ENCODE results near the gene CACFD1. TPM values are rescaled to one million over a fixed set of nuclear protein-coding genes. Genes with fewer than 3 reads are reported as not detected.

CACFD1 gene
- total and polyA plus RNA-seq, 2 experiments from 2014 or later, result 5.8 to 18.2 TPM

- Histone ChIP-seq H3K27me3 (ENCODE audit: insufficient read depth) (no peaks in the 10 kb centered on the region), H3K4me1 (ENCODE audit: insufficient read depth) (no peaks in the 10 kb centered on the region; the same call in 1 of the 2 replicates), H3K9me2 (ENCODE audit: insufficient read depth) (no peaks in the 10 kb centered on the region), H3K27ac (ENCODE audit: low read depth) (no peak overlapping the region), H4K20me1 (replicated peaks; ENCODE audit: insufficient read depth) (no peaks in the 10 kb centered on the region), H3K79me2 (replicated peaks; ENCODE audit: insufficient read depth) (no peaks in the 10 kb centered on the region), H3K4me3 (no peak overlapping the region), H3K4me2 (no peak overlapping the region), H3F3A (replicated peaks; ENCODE audit: low read depth) (0 out of 2 replicates have a peak, but pooled peaks cover 2% of the 10 kb centered on the region), H3K36me3 (ENCODE audit: insufficient read depth) (no peaks in the 10 kb centered on the region), H2AFZ (no peak overlapping the region)
- no peak for TF ChIP-seq ZNF114 (CRISPR knock-in tag; IDR thresholded peaks at IDR 0.05)
- TF ChIP-seq, protein P1, sequence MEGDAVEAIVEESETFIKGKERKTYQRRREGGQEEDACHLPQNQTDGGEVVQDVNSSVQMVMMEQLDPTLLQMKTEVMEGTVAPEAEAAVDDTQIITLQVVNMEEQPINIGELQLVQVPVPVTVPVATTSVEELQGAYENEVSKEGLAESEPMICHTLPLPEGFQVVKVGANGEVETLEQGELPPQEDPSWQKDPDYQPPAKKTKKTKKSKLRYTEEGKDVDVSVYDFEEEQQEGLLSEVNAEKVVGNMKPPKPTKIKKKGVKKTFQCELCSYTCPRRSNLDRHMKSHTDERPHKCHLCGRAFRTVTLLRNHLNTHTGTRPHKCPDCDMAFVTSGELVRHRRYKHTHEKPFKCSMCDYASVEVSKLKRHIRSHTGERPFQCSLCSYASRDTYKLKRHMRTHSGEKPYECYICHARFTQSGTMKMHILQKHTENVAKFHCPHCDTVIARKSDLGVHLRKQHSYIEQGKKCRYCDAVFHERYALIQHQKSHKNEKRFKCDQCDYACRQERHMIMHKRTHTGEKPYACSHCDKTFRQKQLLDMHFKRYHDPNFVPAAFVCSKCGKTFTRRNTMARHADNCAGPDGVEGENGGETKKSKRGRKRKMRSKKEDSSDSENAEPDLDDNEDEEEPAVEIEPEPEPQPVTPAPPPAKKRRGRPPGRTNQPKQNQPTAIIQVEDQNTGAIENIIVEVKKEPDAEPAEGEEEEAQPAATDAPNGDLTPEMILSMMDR (conservative IDR thresholded peaks at IDR 0.05; ENCODE audit: low read depth in 2 of 2), result no peak
- TF ChIP-seq, protein P2, sequence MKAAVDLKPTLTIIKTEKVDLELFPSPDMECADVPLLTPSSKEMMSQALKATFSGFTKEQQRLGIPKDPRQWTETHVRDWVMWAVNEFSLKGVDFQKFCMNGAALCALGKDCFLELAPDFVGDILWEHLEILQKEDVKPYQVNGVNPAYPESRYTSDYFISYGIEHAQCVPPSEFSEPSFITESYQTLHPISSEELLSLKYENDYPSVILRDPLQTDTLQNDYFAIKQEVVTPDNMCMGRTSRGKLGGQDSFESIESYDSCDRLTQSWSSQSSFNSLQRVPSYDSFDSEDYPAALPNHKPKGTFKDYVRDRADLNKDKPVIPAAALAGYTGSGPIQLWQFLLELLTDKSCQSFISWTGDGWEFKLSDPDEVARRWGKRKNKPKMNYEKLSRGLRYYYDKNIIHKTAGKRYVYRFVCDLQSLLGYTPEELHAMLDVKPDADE (IDR thresholded peaks at IDR 0.05), result no peak
- no peak for TF ChIP-seq ZNF331 (CRISPR knock-in tag; IDR thresholded peaks at IDR 0.05; ENCODE audit: low read depth)
- no peak for TF ChIP-seq EZH2 (IDR thresholded peaks at IDR 0.05; ENCODE audit: low read depth, unreplicated experiment)
- TF ChIP-seq CREB1 (CRISPR knock-in tag; IDR thresholded peaks at IDR 0.05; ENCODE audit: low read depth), result no peak
- no peak for TF ChIP-seq POLR2AphosphoS5 (IDR thresholded peaks at IDR 0.05; ENCODE audit: low read depth)
- no peak for TF ChIP-seq STAT1 (IDR thresholded peaks at IDR 0.05; ENCODE audit: unreplicated experiment)
- TF ChIP-seq, protein P3, sequence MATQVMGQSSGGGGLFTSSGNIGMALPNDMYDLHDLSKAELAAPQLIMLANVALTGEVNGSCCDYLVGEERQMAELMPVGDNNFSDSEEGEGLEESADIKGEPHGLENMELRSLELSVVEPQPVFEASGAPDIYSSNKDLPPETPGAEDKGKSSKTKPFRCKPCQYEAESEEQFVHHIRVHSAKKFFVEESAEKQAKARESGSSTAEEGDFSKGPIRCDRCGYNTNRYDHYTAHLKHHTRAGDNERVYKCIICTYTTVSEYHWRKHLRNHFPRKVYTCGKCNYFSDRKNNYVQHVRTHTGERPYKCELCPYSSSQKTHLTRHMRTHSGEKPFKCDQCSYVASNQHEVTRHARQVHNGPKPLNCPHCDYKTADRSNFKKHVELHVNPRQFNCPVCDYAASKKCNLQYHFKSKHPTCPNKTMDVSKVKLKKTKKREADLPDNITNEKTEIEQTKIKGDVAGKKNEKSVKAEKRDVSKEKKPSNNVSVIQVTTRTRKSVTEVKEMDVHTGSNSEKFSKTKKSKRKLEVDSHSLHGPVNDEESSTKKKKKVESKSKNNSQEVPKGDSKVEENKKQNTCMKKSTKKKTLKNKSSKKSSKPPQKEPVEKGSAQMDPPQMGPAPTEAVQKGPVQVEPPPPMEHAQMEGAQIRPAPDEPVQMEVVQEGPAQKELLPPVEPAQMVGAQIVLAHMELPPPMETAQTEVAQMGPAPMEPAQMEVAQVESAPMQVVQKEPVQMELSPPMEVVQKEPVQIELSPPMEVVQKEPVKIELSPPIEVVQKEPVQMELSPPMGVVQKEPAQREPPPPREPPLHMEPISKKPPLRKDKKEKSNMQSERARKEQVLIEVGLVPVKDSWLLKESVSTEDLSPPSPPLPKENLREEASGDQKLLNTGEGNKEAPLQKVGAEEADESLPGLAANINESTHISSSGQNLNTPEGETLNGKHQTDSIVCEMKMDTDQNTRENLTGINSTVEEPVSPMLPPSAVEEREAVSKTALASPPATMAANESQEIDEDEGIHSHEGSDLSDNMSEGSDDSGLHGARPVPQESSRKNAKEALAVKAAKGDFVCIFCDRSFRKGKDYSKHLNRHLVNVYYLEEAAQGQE (IDR thresholded peaks at IDR 0.05; ENCODE audit: unreplicated experiment), result no peak
- no peak for TF ChIP-seq ZNF462 (CRISPR knock-in tag; IDR thresholded peaks at IDR 0.05)
- no peak for TF ChIP-seq JUNB (IDR thresholded peaks at IDR 0.05; ENCODE audit: unreplicated experiment)
- no peak for TF ChIP-seq EZH2phosphoT487 (IDR thresholded peaks at IDR 0.05; ENCODE audit: unreplicated experiment)
- no peak for TF ChIP-seq NANOG (IDR thresholded peaks at IDR 0.05; ENCODE audit: borderline replicate concordance)
- Mint-ChIP-seq H3K4me3 (no peak overlapping the region), H3K36me3 (ENCODE audit: low read depth) (no peaks in the 10 kb centered on the region), H3K27me3 (ENCODE audit: insufficient read depth, low read depth, poor library complexity) (peaks cover 9% of the 10 kb centered on the region), H3K9me3 (no peaks in the 10 kb centered on the region; the same call in 2 of the 3 replicates), H3K27ac (no peak overlapping the region), H3K4me1 (no peaks in the 10 kb centered on the region)
- ATAC-seq (no peak), DNase-seq (ENCODE audit: low spot score) (no peak)
Measured at GRCh38 chr9:133488686-133489252, 29.0 kb downstream of the CACFD1 start.

Measured in GM23338 (cell line).